Fibroblast of pulmonary artery (primary cell): ENCODE data around the gene WDR17.
A peak's percentile ranks its signal among the peaks of the same experiment; 100 is the strongest.

ENCODE experiments used
- DNase-seq: peaks from one replicate; pipeline ENCODE4 v3.0.0-alpha.2; 2010; ENCODE audit warnings: low read depth
- H3K4me3 ChIP-seq: replicated peaks from 2 replicates; pipeline ENCODE4 v1.5.1; 2011; ENCODE audit warnings: low read depth, mild to moderate bottlenecking, control low read depth, low read length, moderate library complexity
- CTCF ChIP-seq: IDR thresholded peaks from 2 replicates; pipeline ENCODE4 v1.5.1; 2011; ENCODE audit warnings: mild to moderate bottlenecking, control low read depth, low read length, inconsistent platforms; ENCODE audit errors: missing control alignments

Gene WDR17

GRCh38 chr4:176034499-176034898 lies 31.1 kb upstream of the WDR17 start:
- peak; percentile 61 for DNase-seq
- peak; percentile 13 for TF ChIP-seq CTCF

GRCh38 chr4:176034936-176035335 lies 30.7 kb upstream of the WDR17 start:
- DNase-seq = no peak
- H3K4me3 ChIP-seq = no peak overlapping the region
- no peak for TF ChIP-seq CTCF

More at GRCh38 chr4:176034499-176034898, 31.1 kb upstream of the WDR17 start:
- H3K4me3 ChIP-seq = no peak overlapping the region

GRCh38 chr4:176036585-176037205 lies 28.9 kb upstream of the WDR17 start:
- no peak for TF ChIP-seq CTCF
- no peak overlapping the region for H3K4me3 ChIP-seq
- no peak for DNase-seq

GRCh38 chr4:176038789-176039188 lies 26.9 kb upstream of the WDR17 start:
- H3K4me3 ChIP-seq = no peak overlapping the region
- TF ChIP-seq CTCF = no peak
- no peak for DNase-seq

- no peak for TF ChIP-seq CTCF
- no peak overlapping the region for H3K4me3 ChIP-seq
- DNase-seq = no peak
Measured at GRCh38 chr4:176042195-176042594, 23.4 kb upstream of the WDR17 start.

- no peak overlapping the region for H3K4me3 ChIP-seq
- no peak for TF ChIP-seq CTCF
- DNase-seq = no peak
Measured at GRCh38 chr4:176043838-176044588, 21.6 kb upstream of the WDR17 start.
